ENCODE data around the gene KRTCAP3.

GRCh38 chr2:27453968-27454367 is 11.8 kb downstream of the KRTCAP3 start:
- TF ChIP-seq POLR2A (IDR thresholded peaks at IDR 0.05): no peak
- TF ChIP-seq, protein P1, sequence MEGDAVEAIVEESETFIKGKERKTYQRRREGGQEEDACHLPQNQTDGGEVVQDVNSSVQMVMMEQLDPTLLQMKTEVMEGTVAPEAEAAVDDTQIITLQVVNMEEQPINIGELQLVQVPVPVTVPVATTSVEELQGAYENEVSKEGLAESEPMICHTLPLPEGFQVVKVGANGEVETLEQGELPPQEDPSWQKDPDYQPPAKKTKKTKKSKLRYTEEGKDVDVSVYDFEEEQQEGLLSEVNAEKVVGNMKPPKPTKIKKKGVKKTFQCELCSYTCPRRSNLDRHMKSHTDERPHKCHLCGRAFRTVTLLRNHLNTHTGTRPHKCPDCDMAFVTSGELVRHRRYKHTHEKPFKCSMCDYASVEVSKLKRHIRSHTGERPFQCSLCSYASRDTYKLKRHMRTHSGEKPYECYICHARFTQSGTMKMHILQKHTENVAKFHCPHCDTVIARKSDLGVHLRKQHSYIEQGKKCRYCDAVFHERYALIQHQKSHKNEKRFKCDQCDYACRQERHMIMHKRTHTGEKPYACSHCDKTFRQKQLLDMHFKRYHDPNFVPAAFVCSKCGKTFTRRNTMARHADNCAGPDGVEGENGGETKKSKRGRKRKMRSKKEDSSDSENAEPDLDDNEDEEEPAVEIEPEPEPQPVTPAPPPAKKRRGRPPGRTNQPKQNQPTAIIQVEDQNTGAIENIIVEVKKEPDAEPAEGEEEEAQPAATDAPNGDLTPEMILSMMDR (IDR thresholded peaks at IDR 0.05): no peak

All from Peyer's patch (tissue), 4 donors.